GM12878 (cell line): ENCODE results near the gene CD52.

ENCODE experiments used
- CBX5 ChIP-seq: sonication (generic); IDR thresholded peaks from 2 replicates; pipeline ENCODE4 v1.6.1; 2016; ENCODE audit warnings: low read depth, moderate library complexity, mild to moderate bottlenecking, inconsistent platforms
- EGR1 ChIP-seq, 2 experiments: IDR thresholded peaks; 1 replicate in 1 of 2; 2 replicates in 1 of 2; pipeline ENCODE4 v1.6.1; 2011 to 2012; ENCODE audit warnings: low read depth in 2 of 2, low read length in 2 of 2, borderline replicate concordance in 1 of 2, mild to moderate bottlenecking in 1 of 2, moderate library complexity in 1 of 2
- EP300 ChIP-seq, 2 experiments: fragments of 150-350 bp in 1 of 2; IDR thresholded peaks; 2 replicates each; pipeline ENCODE4 v1.6.1; 2011 to 2012; ENCODE audit warnings: low read depth in 2 of 2, low read length in 2 of 2, borderline replicate concordance in 1 of 2, improper control_type of control experiment in 1 of 2, inconsistent platforms in 1 of 2; ENCODE audit not compliant: control insufficient read depth in 1 of 2
- HDGF ChIP-seq: fragments of 450-650 bp; IDR thresholded peaks from 2 replicates; pipeline ENCODE4 v1.6.1; 2016; ENCODE audit warnings: antibody characterized with exemption
- KDM1A ChIP-seq: fragments of 200-600 bp; sonication (generic); IDR thresholded peaks from 2 replicates; pipeline ENCODE4 v1.6.1; 2016; ENCODE audit warnings: borderline replicate concordance
- MXI1 ChIP-seq: fragments of 150-350 bp; IDR thresholded peaks from 2 replicates; pipeline ENCODE4 v1.6.1; 2011; ENCODE audit warnings: low read depth, mild to moderate bottlenecking, inconsistent platforms, low read length, improper control_type of control experiment
- POLR2AphosphoS2 ChIP-seq: IDR thresholded peaks from 2 replicates; pipeline ENCODE4 v1.6.1; 2011; ENCODE audit warnings: low read depth, mild to moderate bottlenecking, low read length, improper control_type of control experiment, moderate library complexity
- SIX5 ChIP-seq: IDR thresholded peaks from 2 replicates; pipeline ENCODE4 v1.6.1; 2011; ENCODE audit warnings: mild to moderate bottlenecking, low read depth, low read length, moderate library complexity; ENCODE audit not compliant: severe bottlenecking
- TCF7 ChIP-seq: IDR thresholded peaks from 2 replicates; pipeline ENCODE4 v1.6.1; 2014; ENCODE audit warnings: antibody characterized with exemption, borderline replicate concordance
- TF ChIP-seq, protein P1 (sequence below), 3 experiments: IDR thresholded peaks in 2 of 3; conservative IDR thresholded peaks in 1 of 3; 2 replicates each; pipeline ENCODE4 v1.5.1; 2011; ENCODE audit warnings: low read depth in 3 of 3, low read length in 3 of 3, mild to moderate bottlenecking in 3 of 3, control low read depth in 2 of 3, moderate library complexity in 2 of 3, inconsistent platforms in 1 of 3, mixed read lengths in 1 of 3; ENCODE audit not compliant: control insufficient read depth in 2 of 3, insufficient read depth in 1 of 3; ENCODE audit errors: extremely low read depth in 1 of 3
- TF ChIP-seq, protein P2 (sequence below): IDR thresholded peaks from 2 replicates; pipeline ENCODE4 v1.6.1; 2011; ENCODE audit warnings: mild to moderate bottlenecking, low read depth, low read length, moderate library complexity; ENCODE audit not compliant: insufficient replicate concordance

DNA sequence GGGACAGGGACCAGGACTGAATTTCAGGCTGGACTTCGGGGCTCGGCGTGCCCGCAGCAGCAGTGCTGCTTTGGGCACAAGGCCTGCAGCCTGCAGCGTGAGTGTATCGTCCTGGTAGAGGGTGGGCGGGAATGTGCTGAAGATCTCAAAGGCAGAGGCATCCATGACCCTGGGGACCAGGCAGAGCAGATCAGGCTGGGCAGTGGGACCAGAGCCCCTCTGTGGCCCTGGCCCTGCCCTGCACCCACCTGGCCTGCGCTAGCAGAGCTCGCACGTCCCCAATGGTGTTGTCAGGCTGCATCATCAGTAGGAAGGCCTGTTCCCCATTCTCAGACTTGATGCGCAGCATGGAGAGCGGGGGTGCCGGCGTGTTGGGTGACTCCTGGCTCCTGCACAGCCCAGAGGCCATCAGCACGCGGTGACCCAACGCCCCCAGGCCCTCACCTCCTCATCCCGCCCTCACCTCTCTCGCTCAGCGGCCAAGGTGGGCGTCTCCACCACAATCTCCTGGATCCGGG, 35.3 kb upstream of the CD52 start:
- TF ChIP-seq EP300 (IDR thresholded peaks at IDR 0.05; ENCODE audit: borderline replicate concordance in 1 of 2, control insufficient read depth in 1 of 2, low read depth in 2 of 2, low read length in 2 of 2) (no peak), MXI1 (no peak), TCF7 (no peak), CBX5 (no peak), SIX5 (no peak), KDM1A (no peak), HDGF (no peak), POLR2AphosphoS2 (no peak), EGR1 (IDR thresholded peaks at IDR 0.05; ENCODE audit: borderline replicate concordance in 1 of 2, low read depth in 2 of 2, low read length in 2 of 2) (no peak)
- TF ChIP-seq, protein P1, sequence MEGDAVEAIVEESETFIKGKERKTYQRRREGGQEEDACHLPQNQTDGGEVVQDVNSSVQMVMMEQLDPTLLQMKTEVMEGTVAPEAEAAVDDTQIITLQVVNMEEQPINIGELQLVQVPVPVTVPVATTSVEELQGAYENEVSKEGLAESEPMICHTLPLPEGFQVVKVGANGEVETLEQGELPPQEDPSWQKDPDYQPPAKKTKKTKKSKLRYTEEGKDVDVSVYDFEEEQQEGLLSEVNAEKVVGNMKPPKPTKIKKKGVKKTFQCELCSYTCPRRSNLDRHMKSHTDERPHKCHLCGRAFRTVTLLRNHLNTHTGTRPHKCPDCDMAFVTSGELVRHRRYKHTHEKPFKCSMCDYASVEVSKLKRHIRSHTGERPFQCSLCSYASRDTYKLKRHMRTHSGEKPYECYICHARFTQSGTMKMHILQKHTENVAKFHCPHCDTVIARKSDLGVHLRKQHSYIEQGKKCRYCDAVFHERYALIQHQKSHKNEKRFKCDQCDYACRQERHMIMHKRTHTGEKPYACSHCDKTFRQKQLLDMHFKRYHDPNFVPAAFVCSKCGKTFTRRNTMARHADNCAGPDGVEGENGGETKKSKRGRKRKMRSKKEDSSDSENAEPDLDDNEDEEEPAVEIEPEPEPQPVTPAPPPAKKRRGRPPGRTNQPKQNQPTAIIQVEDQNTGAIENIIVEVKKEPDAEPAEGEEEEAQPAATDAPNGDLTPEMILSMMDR (IDR thresholded peaks at IDR 0.05 in 2 of 3, conservative IDR thresholded peaks at IDR 0.05 in 1 of 3; ENCODE audit: control insufficient read depth in 2 of 3, extremely low read depth in 1 of 3, insufficient read depth in 1 of 3, low read depth in 3 of 3, low read length in 3 of 3) = no peak
- TF ChIP-seq, protein P2, sequence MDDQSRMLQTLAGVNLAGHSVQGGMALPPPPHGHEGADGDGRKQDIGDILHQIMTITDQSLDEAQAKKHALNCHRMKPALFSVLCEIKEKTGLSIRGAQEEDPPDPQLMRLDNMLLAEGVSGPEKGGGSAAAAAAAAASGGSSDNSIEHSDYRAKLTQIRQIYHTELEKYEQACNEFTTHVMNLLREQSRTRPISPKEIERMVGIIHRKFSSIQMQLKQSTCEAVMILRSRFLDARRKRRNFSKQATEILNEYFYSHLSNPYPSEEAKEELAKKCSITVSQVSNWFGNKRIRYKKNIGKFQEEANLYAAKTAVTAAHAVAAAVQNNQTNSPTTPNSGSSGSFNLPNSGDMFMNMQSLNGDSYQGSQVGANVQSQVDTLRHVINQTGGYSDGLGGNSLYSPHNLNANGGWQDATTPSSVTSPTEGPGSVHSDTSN = no peak
